Central memory CD8-positive, alpha-beta T cell (primary cell): ENCODE data around the gene ADAMTS5.

ENCODE experiments used
- ATAC-seq: fragments of 150-1000 bp; cut with Tn5 transposase; replicated peaks from 2 replicates; pipeline ENCODE4 v1.10.0; 2022; ENCODE audit warnings: mild to moderate bottlenecking, moderate FRiP score, moderate number of reproducible peaks; ENCODE audit not compliant: poor library complexity, severe bottlenecking; ENCODE audit errors: extremely low read depth
- DNase-seq, 2 donors: peaks; one replicate each; pipeline ENCODE4 v3.0.0; 2021; ENCODE audit warnings: low spot score in 2 of 2
- H3K27ac Mint-ChIP-seq: one replicate; pipeline ENCODE4 v1.8.0; 2022; ENCODE audit warnings: low read depth, mild to moderate bottlenecking, moderate library complexity, mixed read lengths
- H3K27me3 Mint-ChIP-seq: one replicate; pipeline ENCODE4 v1.8.0; 2022; ENCODE audit warnings: mixed read lengths
- H3K36me3 Mint-ChIP-seq: one replicate; pipeline ENCODE4 v1.8.0; 2022; ENCODE audit warnings: mild to moderate bottlenecking, moderate library complexity, mixed read lengths; ENCODE audit not compliant: insufficient read depth
- H3K4me1 Mint-ChIP-seq: one replicate; pipeline ENCODE4 v1.8.0; 2022; ENCODE audit warnings: mixed read lengths
- H3K4me3 Mint-ChIP-seq: one replicate; pipeline ENCODE4 v1.8.0; 2022; ENCODE audit warnings: mild to moderate bottlenecking, moderate library complexity, mixed read lengths
- H3K9me3 Mint-ChIP-seq: one replicate; pipeline ENCODE4 v1.8.0; 2022; ENCODE audit warnings: mixed read lengths

The ADAMTS5 gene

DNA sequence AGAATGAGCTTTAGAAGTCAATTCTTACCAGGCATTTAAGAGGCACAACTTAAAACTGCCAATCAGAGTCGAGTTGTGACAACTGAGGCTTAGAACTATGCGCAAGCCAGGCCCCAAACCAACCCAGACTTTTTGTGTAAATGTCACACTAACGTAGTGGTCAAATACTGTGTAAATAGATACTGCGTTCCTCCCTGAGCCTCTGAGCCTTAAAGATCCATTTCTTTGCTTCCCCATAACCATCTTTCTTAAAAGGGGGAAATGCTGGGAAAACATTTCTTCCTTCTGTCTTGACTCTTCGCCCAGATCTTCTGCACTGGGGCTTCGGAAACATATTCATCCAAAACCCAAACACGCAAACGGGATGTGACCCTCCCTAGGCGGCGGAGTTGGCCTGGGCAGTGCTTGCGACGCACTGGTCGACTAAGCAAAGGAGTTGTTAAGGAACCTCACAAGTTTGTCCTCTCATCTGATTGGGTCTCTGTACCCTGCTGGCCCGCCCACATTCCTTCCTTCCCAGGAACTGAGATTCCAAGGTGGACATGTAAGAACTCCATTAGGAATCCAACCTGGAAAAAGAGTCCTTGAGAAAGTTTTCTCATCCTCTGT, 2.6 kb downstream of the ADAMTS5 start:
- Mint-ChIP-seq H3K36me3 (peaks cover 1% of the 10 kb centered on the region), H3K27me3 (peaks cover 32% of the 10 kb centered on the region)

GRCh38 chr21:26962621-26963181, 4.2 kb downstream of the ADAMTS5 start:
- H3K4me3 Mint-ChIP-seq = no peak overlapping the region
- H3K27me3 Mint-ChIP-seq = peaks cover 25% of the 10 kb centered on the region
- no peaks in the 10 kb centered on the region for H3K9me3 Mint-ChIP-seq
- no peaks in the 10 kb centered on the region for H3K4me1 Mint-ChIP-seq
- peaks cover 1% of the 10 kb centered on the region for H3K36me3 Mint-ChIP-seq
- no peak overlapping the region for H3K27ac Mint-ChIP-seq
- no peak for ATAC-seq
- no peak for DNase-seq

More for the DNA sequence above, 2.6 kb downstream of the ADAMTS5 start:
- no peaks in the 10 kb centered on the region for H3K4me1 Mint-ChIP-seq
- DNase-seq (no peak), ATAC-seq (no peak)
- H3K4me3 Mint-ChIP-seq = no peak overlapping the region
- no peak overlapping the region for H3K27ac Mint-ChIP-seq
- no peaks in the 10 kb centered on the region for H3K9me3 Mint-ChIP-seq

- no peaks in the 10 kb centered on the region for H3K4me1 Mint-ChIP-seq
- H3K27me3 Mint-ChIP-seq = peaks cover 15% of the 10 kb centered on the region
- H3K27ac Mint-ChIP-seq = no peak overlapping the region
- H3K9me3 Mint-ChIP-seq = peaks cover 6% of the 10 kb centered on the region
- no peak for DNase-seq
- ATAC-seq = no peak
- peaks cover 1% of the 10 kb centered on the region for H3K36me3 Mint-ChIP-seq
- H3K4me3 Mint-ChIP-seq = no peak overlapping the region
Observed at GRCh38 chr21:26961698-26962097, 5.2 kb downstream of the ADAMTS5 start.

DNA sequence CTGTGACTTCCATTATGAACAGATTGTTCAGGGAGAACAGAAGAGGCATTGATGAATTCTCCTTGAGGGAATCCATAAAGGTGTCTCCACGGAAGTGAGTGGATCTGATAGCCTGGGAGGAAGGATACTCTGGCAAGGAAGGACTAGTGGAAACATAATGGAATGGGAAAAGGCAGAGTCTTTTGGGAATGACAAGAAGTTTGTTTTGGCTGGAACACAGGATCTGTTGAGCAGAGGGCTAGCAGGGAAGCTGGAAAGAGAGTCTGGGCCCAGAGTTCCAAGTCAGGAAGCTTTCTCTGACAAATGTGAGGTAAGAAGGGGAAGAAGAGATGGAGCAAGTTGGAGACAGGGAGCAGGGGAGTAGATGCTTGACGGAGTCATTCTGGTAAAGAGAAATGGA, 8.1 kb downstream of the ADAMTS5 start:
- Mint-ChIP-seq H3K9me3 (peaks cover 6% of the 10 kb centered on the region), H3K36me3 (no peaks in the 10 kb centered on the region), H3K4me3 (no peak overlapping the region), H3K4me1 (no peaks in the 10 kb centered on the region), H3K27ac (no peak overlapping the region), H3K27me3 (no peaks in the 10 kb centered on the region)
- ATAC-seq (no peak), DNase-seq (no peak)

- ATAC-seq (no peak), DNase-seq (no peak)
- Mint-ChIP-seq H3K9me3 (peaks cover 6% of the 10 kb centered on the region), H3K4me3 (no peak overlapping the region), H3K36me3 (no peaks in the 10 kb centered on the region), H3K4me1 (no peaks in the 10 kb centered on the region), H3K27me3 (no peaks in the 10 kb centered on the region), H3K27ac (no peak overlapping the region)
Observed at GRCh38 chr21:26956813-26957212, 10.1 kb downstream of the ADAMTS5 start.

DNA sequence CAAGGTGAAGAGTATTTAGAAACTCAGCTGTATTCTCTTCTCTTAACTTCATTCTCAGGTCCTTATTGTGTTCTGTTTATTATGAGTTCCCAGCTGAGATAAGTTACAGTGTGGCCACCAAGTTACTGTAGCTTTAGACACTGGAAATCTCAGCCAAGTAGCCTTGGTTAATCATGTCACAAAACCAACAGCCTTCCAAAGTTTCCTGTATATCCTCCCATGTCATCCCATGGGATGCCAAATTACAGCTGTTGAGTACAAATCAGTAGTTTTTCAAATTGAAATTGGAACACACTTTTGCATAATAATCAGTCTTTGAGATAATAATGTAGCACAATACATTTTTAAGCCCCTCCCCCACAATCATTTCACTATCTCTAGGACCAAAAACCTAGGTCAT, 10.7 kb downstream of the ADAMTS5 start:
- Mint-ChIP-seq H3K4me3 (no peak overlapping the region), H3K27me3 (no peaks in the 10 kb centered on the region), H3K9me3 (peaks cover 6% of the 10 kb centered on the region), H3K27ac (no peak overlapping the region), H3K4me1 (no peaks in the 10 kb centered on the region), H3K36me3 (peaks cover 2% of the 10 kb centered on the region)
- ATAC-seq = no peak
- no peak for DNase-seq

- Mint-ChIP-seq H3K27me3 (no peaks in the 10 kb centered on the region), H3K9me3 (peaks cover 6% of the 10 kb centered on the region), H3K4me1 (no peaks in the 10 kb centered on the region), H3K4me3 (no peak overlapping the region), H3K36me3 (peaks cover 2% of the 10 kb centered on the region), H3K27ac (no peak overlapping the region)
- no peak for ATAC-seq
- no peak for DNase-seq
Observed at GRCh38 chr21:26954662-26955121, 12.2 kb downstream of the ADAMTS5 start.

DNA sequence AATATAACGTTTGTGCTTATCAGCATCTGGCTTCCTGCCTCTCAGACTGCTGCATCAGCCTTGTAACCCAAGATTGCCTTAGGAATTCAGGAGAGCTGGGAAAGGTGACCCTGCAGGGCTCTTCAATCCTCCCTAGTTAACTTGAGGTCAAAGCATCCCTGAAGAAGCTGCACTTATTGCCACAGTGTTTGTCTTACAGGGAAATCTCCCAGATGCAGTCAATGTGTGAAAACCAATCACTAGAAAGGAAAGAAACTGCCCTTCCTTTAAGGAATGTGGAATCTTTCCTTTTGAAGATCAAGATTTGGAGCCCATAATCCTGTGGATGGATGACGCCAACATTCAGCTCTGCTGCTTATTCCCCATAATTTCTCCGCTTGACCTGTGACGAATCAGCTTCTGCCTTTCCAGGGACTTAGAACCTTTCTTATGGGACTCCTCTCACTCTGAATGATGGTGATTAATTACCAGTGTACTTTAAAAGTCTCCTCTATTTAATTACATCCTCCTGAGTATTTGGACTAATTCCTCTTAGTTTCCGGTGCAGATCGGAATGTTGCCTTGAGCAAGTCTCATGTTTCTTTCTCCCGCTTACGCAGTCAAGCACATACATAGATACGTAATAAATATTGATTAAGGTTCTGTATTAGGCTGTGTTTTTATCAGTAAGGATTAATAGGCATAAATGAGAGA, 14.4 kb downstream of the ADAMTS5 start:
- Mint-ChIP-seq H3K4me3 (no peak overlapping the region), H3K36me3 (peaks cover 2% of the 10 kb centered on the region), H3K27me3 (no peaks in the 10 kb centered on the region), H3K27ac (no peak overlapping the region), H3K9me3 (peaks cover 5% of the 10 kb centered on the region), H3K4me1 (no peaks in the 10 kb centered on the region)
- DNase-seq (no peak), ATAC-seq (no peak)

- Mint-ChIP-seq H3K4me3 (no peak overlapping the region), H3K9me3 (peaks cover 5% of the 10 kb centered on the region), H3K36me3 (peaks cover 2% of the 10 kb centered on the region), H3K4me1 (no peaks in the 10 kb centered on the region), H3K27ac (no peak overlapping the region), H3K27me3 (no peaks in the 10 kb centered on the region)
- DNase-seq = no peak
- ATAC-seq = no peak
Observed at GRCh38 chr21:26949830-26950229, 17.1 kb downstream of the ADAMTS5 start.

- H3K36me3 Mint-ChIP-seq = peaks cover 2% of the 10 kb centered on the region
- H3K27me3 Mint-ChIP-seq = no peaks in the 10 kb centered on the region
- H3K9me3 Mint-ChIP-seq = peaks cover 5% of the 10 kb centered on the region
- ATAC-seq (no peak), DNase-seq (no peak)
- H3K4me1 Mint-ChIP-seq = no peaks in the 10 kb centered on the region
- no peak overlapping the region for H3K27ac Mint-ChIP-seq
- H3K4me3 Mint-ChIP-seq = no peak overlapping the region
Observed at GRCh38 chr21:26948194-26948593, 18.7 kb downstream of the ADAMTS5 start.

DNA sequence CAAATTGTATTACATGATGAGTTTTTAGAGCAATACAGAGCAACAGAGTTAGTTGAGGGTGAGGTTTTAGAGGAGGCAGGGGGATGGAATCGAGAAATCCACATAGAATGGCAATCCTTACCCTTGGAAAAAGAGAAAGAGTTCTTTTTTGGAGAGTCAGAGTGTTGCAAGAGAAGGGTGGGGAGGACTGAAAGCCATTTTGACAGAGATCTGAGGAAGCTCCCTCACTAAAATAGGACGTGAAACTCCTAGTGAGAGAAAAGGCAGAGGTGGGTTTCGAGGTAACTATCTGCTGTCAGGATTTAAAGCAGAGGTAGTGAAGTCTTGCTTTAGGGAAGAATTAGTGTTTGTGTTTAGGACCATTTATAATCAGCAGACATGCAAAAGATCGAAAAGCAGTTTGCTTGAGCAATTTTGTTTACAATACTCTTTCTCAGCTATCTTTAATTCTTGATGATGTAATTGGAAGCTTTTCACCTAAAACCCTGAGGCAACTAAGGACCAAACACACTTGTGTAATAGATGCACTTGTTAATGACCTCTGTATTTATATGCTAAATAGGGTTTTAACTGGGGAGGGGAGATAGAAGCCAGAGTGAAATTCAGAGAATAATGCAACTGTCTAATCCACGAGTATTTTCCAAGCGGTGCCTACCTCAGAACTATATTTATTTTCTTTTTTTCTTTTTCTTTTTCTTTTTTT, 20.0 kb downstream of the ADAMTS5 start:
- no peak for DNase-seq
- no peaks in the 10 kb centered on the region for H3K4me1 Mint-ChIP-seq
- H3K9me3 Mint-ChIP-seq = peaks cover 5% of the 10 kb centered on the region
- H3K27ac Mint-ChIP-seq = no peak overlapping the region
- H3K36me3 Mint-ChIP-seq = peaks cover 2% of the 10 kb centered on the region
- ATAC-seq = no peak
- no peak overlapping the region for H3K4me3 Mint-ChIP-seq
- no peaks in the 10 kb centered on the region for H3K27me3 Mint-ChIP-seq

- Mint-ChIP-seq H3K9me3 (peaks cover 5% of the 10 kb centered on the region), H3K36me3 (no peaks in the 10 kb centered on the region), H3K4me1 (no peaks in the 10 kb centered on the region), H3K27me3 (no peaks in the 10 kb centered on the region), H3K4me3 (no peak overlapping the region), H3K27ac (no peak overlapping the region)
- ATAC-seq (no peak), DNase-seq (no peak)
Observed at GRCh38 chr21:26945916-26946675, 20.8 kb downstream of the ADAMTS5 start.
